Neuron (in vitro differentiated cells): ENCODE data around the gene RAB3IP.
"Not testable (repeated sequence)": the region's sequence is repeated elsewhere in the genome, so short reads cannot be mapped to it uniquely, and the experiment has no call there.

Experiments
- H2AFZ ChIP-seq: one replicate; pipeline ENCODE4 v1.6.1; 2013; ENCODE audit warnings: low read depth, mild to moderate bottlenecking, inconsistent platforms, low read length, moderate library complexity
- H3K27me3 ChIP-seq: one replicate; pipeline ENCODE4 v1.6.1; 2013; ENCODE audit warnings: low read length; ENCODE audit not compliant: insufficient read depth
- H3K36me3 ChIP-seq: one replicate; pipeline ENCODE4 v1.6.1; 2013; ENCODE audit warnings: low read length; ENCODE audit not compliant: insufficient read depth
- H3K4me1 ChIP-seq: one replicate; pipeline ENCODE4 v1.6.1; 2013; ENCODE audit warnings: low read length; ENCODE audit not compliant: insufficient read depth
- H3K4me3 ChIP-seq: 2 replicates; pipeline ENCODE4 v1.5.1; 2013; ENCODE audit warnings: mild to moderate bottlenecking, low read length, moderate library complexity
- H3K9me3 ChIP-seq: one replicate; pipeline ENCODE4 v1.6.1; 2013; ENCODE audit warnings: low read length

The RAB3IP gene

DNA sequence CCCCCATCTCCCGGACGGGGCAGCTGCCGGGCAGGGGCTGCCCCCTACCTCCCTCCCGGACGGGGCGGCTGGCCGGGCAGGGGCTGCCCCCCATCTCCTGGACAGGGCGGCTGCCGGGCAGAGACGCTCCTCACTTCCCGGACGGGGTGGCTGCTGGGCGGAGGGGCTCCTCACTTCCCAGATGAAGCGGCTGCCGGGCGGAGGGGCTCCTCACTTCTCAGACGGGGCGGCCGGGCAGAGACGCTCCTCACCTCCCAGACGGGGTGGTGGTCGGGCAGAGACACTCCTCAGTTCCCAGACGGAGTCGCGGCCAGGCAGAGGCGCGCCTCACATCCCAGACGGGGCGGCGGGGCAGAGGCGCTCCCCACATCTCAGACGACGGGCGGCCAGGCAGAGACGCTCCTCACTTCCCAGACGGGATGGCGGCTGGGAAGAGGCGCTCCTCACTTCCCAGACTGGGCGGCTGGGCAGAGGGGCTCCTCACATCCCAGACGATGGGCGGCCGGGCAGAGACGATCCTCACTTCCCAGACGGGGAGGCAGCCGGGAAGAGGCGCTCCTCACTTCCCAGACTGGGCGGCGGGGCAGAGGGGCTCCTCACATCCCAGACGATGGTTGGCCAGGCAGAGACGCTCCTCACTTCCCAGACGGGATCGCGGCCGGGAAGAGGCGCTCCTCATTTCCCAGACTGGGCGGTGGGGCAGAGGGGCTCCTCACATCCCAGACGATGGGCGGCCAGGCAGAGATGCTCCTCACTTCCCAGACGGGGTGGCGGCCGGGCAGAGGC, 114.7 kb downstream of the RAB3IP start:
- not testable (repeated sequence) for H3K4me3 ChIP-seq

DNA sequence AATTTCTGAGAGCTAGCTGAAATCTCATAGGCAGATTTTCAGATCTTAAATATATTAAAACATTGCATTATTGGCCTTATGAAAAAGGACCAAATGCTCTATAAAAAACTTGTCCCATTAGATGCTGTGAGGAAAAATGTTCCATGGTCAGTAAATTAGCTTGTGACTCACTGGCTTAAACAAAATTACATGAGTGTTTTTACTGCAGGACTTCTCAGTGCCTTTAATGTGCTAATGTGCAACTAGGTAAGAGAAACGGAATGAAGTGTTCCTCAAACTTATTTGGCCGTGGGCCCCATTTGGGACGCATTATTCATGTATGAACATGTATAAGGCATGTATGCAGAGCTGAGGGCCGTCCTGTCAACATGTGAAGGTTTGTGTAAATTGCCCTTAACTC, 128.0 kb downstream of the RAB3IP start:
- H2AFZ ChIP-seq = no peak overlapping the region
- no peaks in the 10 kb centered on the region for H3K36me3 ChIP-seq
- H3K27me3 ChIP-seq = no peaks in the 10 kb centered on the region
- H3K9me3 ChIP-seq = no peaks in the 10 kb centered on the region
- peaks cover 2% of the 10 kb centered on the region for H3K4me1 ChIP-seq
- no peak overlapping the region for H3K4me3 ChIP-seq

More for the DNA sequence above, 114.7 kb downstream of the RAB3IP start:
- H3K27me3 ChIP-seq, H3K36me3 ChIP-seq, H3K4me1 ChIP-seq, H3K9me3 ChIP-seq, H2AFZ ChIP-seq: not testable (repeated sequence)

DNA sequence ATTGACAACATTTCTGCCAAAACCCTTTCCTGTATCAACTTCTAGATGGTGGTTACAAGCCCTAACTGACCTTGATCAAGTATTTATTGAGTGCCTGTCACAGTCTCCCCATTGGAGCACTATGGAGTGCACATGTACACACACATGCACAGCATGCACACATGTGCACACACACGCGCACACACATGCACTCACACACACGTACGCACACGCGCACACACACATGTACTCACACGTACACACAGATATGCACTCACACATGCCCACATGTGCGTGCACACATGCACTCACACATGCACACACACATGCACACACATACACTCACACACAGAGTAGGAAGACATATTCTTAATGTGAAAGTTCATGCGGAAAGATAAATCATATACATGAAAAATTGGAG, 130.0 kb downstream of the RAB3IP start:
- Histone ChIP-seq H3K4me1 (peaks cover 2% of the 10 kb centered on the region), H2AFZ (no peak overlapping the region), H3K36me3 (no peaks in the 10 kb centered on the region), H3K9me3 (no peaks in the 10 kb centered on the region), H3K27me3 (no peaks in the 10 kb centered on the region), H3K4me3 (no peak overlapping the region)

DNA sequence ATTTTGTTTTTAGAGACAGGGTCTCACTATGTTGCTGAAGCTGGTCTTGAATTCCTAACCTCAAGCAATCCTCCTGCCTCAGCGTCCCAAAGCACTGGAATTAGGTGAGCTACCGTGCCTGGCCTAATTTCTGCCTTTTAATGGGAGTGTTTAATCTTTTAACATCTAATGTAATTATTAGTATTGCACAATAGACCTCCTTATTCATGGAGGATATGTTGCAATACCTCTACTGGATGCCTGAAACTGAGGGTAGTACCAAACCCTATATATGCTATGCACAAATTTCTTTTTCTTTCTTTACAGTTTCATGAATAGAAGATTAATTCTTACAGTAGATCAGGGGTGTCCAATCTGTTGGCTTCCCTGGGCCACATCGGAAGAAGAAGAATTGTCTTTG, 134.1 kb downstream of the RAB3IP start:
- no peaks in the 10 kb centered on the region for H3K27me3 ChIP-seq
- no peak overlapping the region for H2AFZ ChIP-seq
- no peaks in the 10 kb centered on the region for H3K9me3 ChIP-seq
- H3K4me1 ChIP-seq = peaks cover 2% of the 10 kb centered on the region
- no peaks in the 10 kb centered on the region for H3K36me3 ChIP-seq
- H3K4me3 ChIP-seq = no peak overlapping the region
